Spleen (tissue), 7 donors: ENCODE data around the gene SMPD2.

Source experiments
- POLR2A ChIP-seq, 3 donors: fragments of 450-650 bp; IDR thresholded peaks; one replicate each; pipeline ENCODE4 v1.5.1; 2017; ENCODE audit warnings: antibody characterized with exemption in 3 of 3, mild to moderate bottlenecking in 1 of 3
- POLR2AphosphoS5 ChIP-seq, 3 donors: sonication (generic); formaldehyde crosslinking; IDR thresholded peaks; one replicate each; pipeline ENCODE4 v1.5.1; 2017; ENCODE audit warnings: antibody characterized with exemption in 3 of 3
- TF ChIP-seq, protein P1 (sequence below), 11 experiments: fragments of 200-600 bp in 7 of 11; fragments of 450-650 bp in 4 of 11; sonication (generic) in 4 of 11; IDR thresholded peaks in 8 of 11; conservative IDR thresholded peaks in 3 of 11; 1 replicate in 7 of 11; 2 replicates in 4 of 11; pipeline versions ENCODE4 v1.4.0 to v1.8.0; 2016 to 2021; ENCODE audit warnings: antibody characterized with exemption in 11 of 11, inconsistent platforms in 4 of 11, mild to moderate bottlenecking in 1 of 11
- donor health status: DM: no; HTN: no; CAD: no; lungs with moderate emphysema.
- donor health status: DM: no; HTN: no; CAD: no.
- donor health status: DM: no; HTN: no; CAD: no.

DNA sequence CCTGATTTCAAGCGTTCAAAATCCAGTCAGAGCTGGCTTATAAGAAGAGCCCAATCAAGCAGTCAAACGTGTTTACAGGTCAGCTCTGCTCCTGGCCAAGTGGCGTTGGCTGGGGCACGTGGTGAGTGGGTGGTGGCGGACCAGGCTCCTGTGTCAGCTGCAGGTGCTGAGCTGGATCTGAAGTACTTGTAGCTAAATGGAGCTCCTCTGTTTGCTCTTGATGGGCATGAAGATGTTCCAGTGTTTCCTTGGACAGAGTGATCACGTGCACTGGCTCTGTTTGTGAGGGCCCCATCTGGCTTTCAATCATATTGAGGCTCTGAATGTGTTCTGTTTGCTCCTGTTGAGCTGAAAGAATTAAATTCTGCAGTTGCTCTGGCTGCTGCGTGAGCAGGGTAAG, 25.2 kb downstream of the SMPD2 start:
- TF ChIP-seq, protein P1, sequence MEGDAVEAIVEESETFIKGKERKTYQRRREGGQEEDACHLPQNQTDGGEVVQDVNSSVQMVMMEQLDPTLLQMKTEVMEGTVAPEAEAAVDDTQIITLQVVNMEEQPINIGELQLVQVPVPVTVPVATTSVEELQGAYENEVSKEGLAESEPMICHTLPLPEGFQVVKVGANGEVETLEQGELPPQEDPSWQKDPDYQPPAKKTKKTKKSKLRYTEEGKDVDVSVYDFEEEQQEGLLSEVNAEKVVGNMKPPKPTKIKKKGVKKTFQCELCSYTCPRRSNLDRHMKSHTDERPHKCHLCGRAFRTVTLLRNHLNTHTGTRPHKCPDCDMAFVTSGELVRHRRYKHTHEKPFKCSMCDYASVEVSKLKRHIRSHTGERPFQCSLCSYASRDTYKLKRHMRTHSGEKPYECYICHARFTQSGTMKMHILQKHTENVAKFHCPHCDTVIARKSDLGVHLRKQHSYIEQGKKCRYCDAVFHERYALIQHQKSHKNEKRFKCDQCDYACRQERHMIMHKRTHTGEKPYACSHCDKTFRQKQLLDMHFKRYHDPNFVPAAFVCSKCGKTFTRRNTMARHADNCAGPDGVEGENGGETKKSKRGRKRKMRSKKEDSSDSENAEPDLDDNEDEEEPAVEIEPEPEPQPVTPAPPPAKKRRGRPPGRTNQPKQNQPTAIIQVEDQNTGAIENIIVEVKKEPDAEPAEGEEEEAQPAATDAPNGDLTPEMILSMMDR (IDR thresholded peaks at IDR 0.05 in 8 of 11, conservative IDR thresholded peaks at IDR 0.05 in 3 of 11): no peak
- TF ChIP-seq POLR2A (IDR thresholded peaks at IDR 0.05) (no peak), POLR2AphosphoS5 (IDR thresholded peaks at IDR 0.05) (no peak)
